ENCODE data around the gene GNB3. TPM values are rescaled to one million over a fixed set of nuclear protein-coding genes. Genes with fewer than 3 reads are reported as not detected.
A peak's percentile ranks its signal among the peaks of the same experiment; 100 is the strongest.

The GNB3 gene
- total and polyA plus RNA-seq, 9 of the 15 experiments (the other 6 are each of a cell fraction or from before 2014, with no cell fraction given): 1.4 to 5.8 (median 2.0) TPM

GRCh38 chr12:6842075-6842474 lies 1.4 kb downstream of the GNB3 start (continued):
- TF ChIP-seq HOMEZ (CRISPR knock-in tag; IDR thresholded peaks at IDR 0.05): no peak

DNA sequence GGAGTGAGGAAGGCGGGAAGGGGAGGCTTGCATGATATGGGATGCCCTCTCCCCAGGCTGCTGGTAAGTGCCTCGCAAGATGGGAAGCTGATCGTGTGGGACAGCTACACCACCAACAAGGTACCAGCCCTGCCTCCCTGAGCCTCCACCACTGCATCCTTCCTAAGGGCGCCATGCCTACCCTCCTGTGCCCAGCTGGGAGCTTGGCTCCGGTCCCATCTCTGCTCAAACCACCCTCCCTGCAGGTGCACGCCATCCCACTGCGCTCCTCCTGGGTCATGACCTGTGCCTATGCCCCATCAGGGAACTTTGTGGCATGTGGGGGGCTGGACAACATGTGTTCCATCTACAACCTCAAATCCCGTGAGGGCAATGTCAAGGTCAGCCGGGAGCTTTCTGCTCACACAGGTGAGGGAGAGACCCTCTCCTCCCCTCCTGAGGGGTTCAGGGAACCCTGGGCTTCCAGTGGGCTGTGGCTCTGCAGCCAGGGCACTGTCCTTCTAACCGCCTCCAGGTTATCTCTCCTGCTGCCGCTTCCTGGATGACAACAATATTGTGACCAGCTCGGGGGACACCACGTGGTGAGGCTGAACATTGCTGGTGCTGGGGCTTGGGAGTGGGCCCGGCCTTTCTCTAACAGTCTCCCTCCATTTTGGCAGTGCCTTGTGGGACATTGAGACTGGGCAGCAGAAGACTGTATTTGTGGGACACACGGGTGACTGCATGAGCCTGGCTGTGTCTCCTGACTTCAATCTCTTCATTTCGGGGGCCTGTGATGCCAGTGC lies 2.6 kb downstream of the GNB3 start:
- peak overlapping the region; percentile 67 for H2AFZ ChIP-seq (ENCODE audit: low read depth, low read length)
- peak overlapping the region; percentile 57; the same call in 2 of the 3 replicates for H3K27ac ChIP-seq (ENCODE audit: extremely low read depth, low read depth, low read length)
- no peaks in the 10 kb centered on the region for H3K9me3 ChIP-seq (replicated peaks; ENCODE audit: control insufficient read depth, insufficient read depth, low read depth, low read length)
- BruUV-seq (replicated peaks): no TSS peak
- DNase-seq (ENCODE audit: extremely low read depth in 1 of 4, low spot score in 3 of 4) (peak; percentile 60 to 77 (median 70)), FAIRE-seq (peak; percentile 81), ATAC-seq (peak; percentile 93)
- H3K4me3 ChIP-seq: no peak overlapping the region
- intact Hi-C loops (cut with micrococcal nuclease): no loop called here
- H3K9me1 ChIP-seq (ENCODE audit: control insufficient read depth, insufficient read depth, low read length): no peaks in the 10 kb centered on the region
- peaks cover 71% of the 10 kb centered on the region; the same call in 2 of the 3 replicates for H3K36me3 ChIP-seq (ENCODE audit: control insufficient read depth, insufficient read depth, low read length)
- ChIA-PET CTCF (ENCODE audit: low intra/inter-chr PET ratio) (interaction anchor here (0.7 kb wide), 1 partner anchor 64 kb away, joined by 5 read pairs; no protein-coding TSS in a partner anchor), POLR2A (interaction anchor here (0.8 to 4.8 kb wide), 8 partner anchors 8 to 26 kb away, joined by 3 to 39 read pairs (median 4); partner anchors contain the start of genes CDCA3, TPI1 and USP5)
- H3K4me1 ChIP-seq (replicated peaks in 1 of 2; ENCODE audit: control insufficient read depth in 2 of 2, insufficient read depth in 2 of 2, low read length in 2 of 2): peaks cover 10 to 45% of the 10 kb centered on the region in 2 experiments; a peak in 4 of 5 replicates
- no peaks in the 10 kb centered on the region; the same call in 1 of the 2 replicates for H4K20me1 ChIP-seq (replicated peaks; ENCODE audit: control insufficient read depth, insufficient read depth, low read length)
- WGBS (ENCODE audit: insufficient coverage, low coverage, missing lambda C conversion rate): 38% methylated on average over 14 of the region's 16 CpGs
- no peaks in the 10 kb centered on the region for H3K79me2 ChIP-seq (ENCODE audit: control insufficient read depth, insufficient read depth, low read length)
- in situ Hi-C loops (cut with MboI): no loop called here
- peak overlapping the region in 1 of 2 experiments; percentile 72; a peak in 3 of 4 replicates for H3K9ac ChIP-seq (ENCODE audit: insufficient read depth in 1 of 2, low read depth in 2 of 2, low read length in 2 of 2)
- no peaks in the 10 kb centered on the region for H3K27me3 ChIP-seq (ENCODE audit: control insufficient read depth in 2 of 2, insufficient read depth in 2 of 2, low read length in 2 of 2)
- H3K4me2 ChIP-seq (ENCODE audit: insufficient read depth, low read length): no peak overlapping the region
- TF ChIP-seq IRF1 (CRISPR knock-in tag; IDR thresholded peaks at IDR 0.05; ENCODE audit: borderline replicate concordance) (no peak), CTBP1 (IDR thresholded peaks at IDR 0.05; ENCODE audit: borderline replicate concordance) (no peak), NFE2L1 (tag; IDR thresholded peaks at IDR 0.05; ENCODE audit: borderline replicate concordance, low read depth) (no peak), SFPQ (IDR thresholded peaks at IDR 0.05; ENCODE audit: low read depth, low read length) (no peak), RAD21 (CRISPR knock-in tag; conservative IDR thresholded peaks at IDR 0.05 in 1 of 2, IDR thresholded peaks at IDR 0.05 in 1 of 2) (peak in 1 of 2 experiments; percentile 40; a peak in 2 of 4 replicates), ATF3 (IDR thresholded peaks at IDR 0.05) (no peak), ATF3 (CRISPR knock-in tag; conservative IDR thresholded peaks at IDR 0.05) (no peak), ZNF217 (CRISPR knock-in tag; IDR thresholded peaks at IDR 0.05) (no peak), ZC3H4 (CRISPR knock-in tag; IDR thresholded peaks at IDR 0.05; ENCODE audit: borderline replicate concordance) (no peak), HNRNPL (IDR thresholded peaks at IDR 0.05; ENCODE audit: low read depth, low read length) (no peak), SMAD4 (CRISPR knock-in tag; conservative IDR thresholded peaks at IDR 0.05) (no peak), GTF2F1 (IDR thresholded peaks at IDR 0.05; ENCODE audit: low read depth, low read length) (no peak)

Data from K562 (cell line).